H1 (cell line): ENCODE measurements around the gene VEZT. TPM values are rescaled to one million over a fixed set of nuclear protein-coding genes. Genes with fewer than 3 reads are reported as not detected.

Experiments
- CTCF ChIA-PET: fragments of 300-600 bp; sonication (Branson Sonifier 250); formaldehyde crosslinking; loops from one replicate; lab custom pipeline; 2021; ENCODE audit not compliant: partially characterized antibody; lab: Charles Lee
- POLR2A ChIA-PET: fragments of 300-600 bp; sonication (Branson Sonifier 250); formaldehyde crosslinking; loops from one replicate; lab custom pipeline; 2021; ENCODE audit warnings: inconsistent platforms; ENCODE audit not compliant: partially characterized antibody; lab: Charles Lee
- DNase-seq, 2 experiments: peaks; one replicate each; pipeline versions ENCODE4 v3.0.0 to v3.0.0-alpha.2; 2010 to 2022; ENCODE audit warnings: low spot score in 2 of 2, low read depth in 1 of 2, mixed read lengths in 1 of 2
- FAIRE-seq: peaks from 2 replicates; lab custom pipeline; 2011; peaks lifted over from hg19 to GRCh38; lab: Jason Lieb, UNC
- H2AFZ ChIP-seq: 2 replicates; pipeline ENCODE4 v1.8.1; 2012; ENCODE audit warnings: low read length, inconsistent platforms
- H2AK5ac ChIP-seq: 2 replicates; pipeline ENCODE4 v1.6.1; 2013; ENCODE audit warnings: low read depth, low read length
- H2BK120ac ChIP-seq: replicated peaks from 2 replicates; pipeline ENCODE3; 2013; ENCODE audit warnings: low read depth, low read length, inconsistent platforms
- H2BK12ac ChIP-seq: 2 replicates; pipeline ENCODE4 v1.6.1; 2013; ENCODE audit warnings: low read depth, low read length
- H2BK15ac ChIP-seq: 2 replicates; pipeline ENCODE4 v1.6.1; 2013; ENCODE audit warnings: low read length
- H2BK20ac ChIP-seq: 2 replicates; pipeline ENCODE4 v1.6.1; 2013; ENCODE audit warnings: low read length
- H2BK5ac ChIP-seq: 2 replicates; pipeline ENCODE4 v1.6.1; 2013; ENCODE audit warnings: low read depth, low read length
- H3K14ac ChIP-seq: 2 replicates; pipeline ENCODE4 v1.6.1; 2013; ENCODE audit warnings: inconsistent platforms; ENCODE audit not compliant: insufficient read length
- H3K18ac ChIP-seq: 2 replicates; pipeline ENCODE4 v1.6.1; 2013; ENCODE audit warnings: low read length; ENCODE audit errors: extremely low read depth
- H3K23ac ChIP-seq: 2 replicates; pipeline ENCODE4 v1.6.1; 2013; ENCODE audit warnings: inconsistent platforms; ENCODE audit not compliant: insufficient read length
- H3K23me2 ChIP-seq: 2 replicates; pipeline ENCODE4 v1.6.1; 2013; ENCODE audit warnings: low read depth, low read length
- H3K27ac ChIP-seq: 2 replicates; pipeline ENCODE4 v1.6.1; 2011; ENCODE audit warnings: low read depth, low read length, inconsistent platforms
- H3K27me3 ChIP-seq, 4 experiments: replicated peaks in 1 of 4; 1 replicate in 1 of 4; 2 replicates in 3 of 4; pipeline versions ENCODE4 v1.6.1 to v1.8.1; 2011 to 2013; ENCODE audit warnings: low read length in 3 of 4, mild to moderate bottlenecking in 3 of 4, inconsistent platforms in 2 of 4, mixed read lengths in 2 of 4, moderate library complexity in 1 of 4; ENCODE audit not compliant: control insufficient read depth in 3 of 4, insufficient read depth in 3 of 4; ENCODE audit errors: extremely low read depth in 1 of 4
- H3K36me3 ChIP-seq, 4 experiments: 2 replicates each; pipeline versions ENCODE4 v1.6.1 to v1.8.1; 2011 to 2013; ENCODE audit warnings: mild to moderate bottlenecking in 4 of 4, low read length in 3 of 4, moderate library complexity in 2 of 4, control low read depth in 1 of 4, inconsistent platforms in 1 of 4; ENCODE audit not compliant: insufficient read depth in 4 of 4, control insufficient read depth in 2 of 4
- H3K4ac ChIP-seq: replicated peaks from 2 replicates; pipeline ENCODE3; 2013; ENCODE audit warnings: low read length, low read depth, mixed read lengths, inconsistent platforms; ENCODE audit not compliant: insufficient read length
- H3K4me1 ChIP-seq, 4 experiments: replicated peaks in 1 of 4; 1 replicate in 1 of 4; 2 replicates in 3 of 4; pipeline versions ENCODE4 v1.6.1 to v1.8.1; 2011 to 2013; ENCODE audit warnings: low read length in 3 of 4, inconsistent platforms in 2 of 4, mixed read lengths in 1 of 4; ENCODE audit not compliant: insufficient read depth in 4 of 4, control insufficient read depth in 3 of 4
- H3K4me2 ChIP-seq, 2 experiments: 2 replicates each; pipeline versions ENCODE4 v1.6.1 to v1.8.1; 2011 to 2013; ENCODE audit warnings: low read depth in 2 of 2, low read length in 2 of 2, control low read depth in 1 of 2, inconsistent platforms in 1 of 2, mild to moderate bottlenecking in 1 of 2; ENCODE audit not compliant: insufficient read depth in 1 of 2
- H3K4me3 ChIP-seq, 4 experiments: fragments of 200-600, 300-600 bp in 1 of 4; sonication (generic), shearing (Covaris generic), sonication (Bioruptor Twin) in 1 of 4; 2 replicates each; pipeline versions ENCODE4 v1.5.1 to v1.8.1; 2011 to 2016; ENCODE audit warnings: low read length in 4 of 4, low read depth in 3 of 4, control low read depth in 2 of 4, inconsistent platforms in 2 of 4, mild to moderate bottlenecking in 2 of 4, mixed read lengths in 1 of 4, moderate library complexity in 1 of 4; ENCODE audit not compliant: insufficient read depth in 2 of 4; ENCODE audit errors: extremely low read depth in 1 of 4
- H3K56ac ChIP-seq: replicated peaks from 2 replicates; pipeline ENCODE3; 2013; ENCODE audit warnings: low read depth, mild to moderate bottlenecking, mixed read lengths, low read length, inconsistent platforms; ENCODE audit not compliant: insufficient read length
- H3K79me1 ChIP-seq: 2 replicates; pipeline ENCODE4 v1.6.1; 2013; ENCODE audit warnings: low read depth, low read length, control low read depth
- H3K79me2 ChIP-seq, 2 experiments: 2 replicates each; pipeline versions ENCODE4 v1.6.1 to v1.8.1; 2012 to 2013; ENCODE audit warnings: low read length in 2 of 2, mild to moderate bottlenecking in 2 of 2, inconsistent platforms in 1 of 2; ENCODE audit not compliant: insufficient read depth in 2 of 2, control insufficient read depth in 1 of 2
- H3K9ac ChIP-seq, 4 experiments: replicated peaks in 1 of 4; 1 replicate in 1 of 4; 2 replicates in 3 of 4; pipeline versions ENCODE4 v1.6.1 to v1.8.1; 2011 to 2013; ENCODE audit warnings: low read depth in 3 of 4, low read length in 3 of 4, control low read depth in 2 of 4, mild to moderate bottlenecking in 2 of 4, moderate library complexity in 2 of 4, inconsistent platforms in 1 of 4; ENCODE audit errors: extremely low read depth in 1 of 4
- H3K9me3 ChIP-seq, 2 experiments: 2 replicates each; pipeline versions ENCODE4 v1.6.1 to v1.8.1; 2012 to 2013; ENCODE audit warnings: mild to moderate bottlenecking in 2 of 2, moderate library complexity in 2 of 2, control low read depth in 1 of 2, inconsistent platforms in 1 of 2, low read depth in 1 of 2, low read length in 1 of 2, mixed read lengths in 1 of 2; ENCODE audit not compliant: insufficient read depth in 2 of 2
- H4K20me1 ChIP-seq, 2 experiments: replicated peaks in 1 of 2; 2 replicates each; pipeline versions ENCODE3 to v1.8.1; 2011 to 2013; ENCODE audit warnings: inconsistent platforms in 2 of 2, low read length in 2 of 2, mild to moderate bottlenecking in 1 of 2; ENCODE audit not compliant: insufficient read depth in 2 of 2, control insufficient read depth in 1 of 2
- H4K5ac ChIP-seq: 2 replicates; pipeline ENCODE4 v1.6.1; 2013; ENCODE audit warnings: low read length, low read depth, mixed read lengths, inconsistent platforms; ENCODE audit not compliant: insufficient read length
- H4K8ac ChIP-seq: 2 replicates; pipeline ENCODE4 v1.8.0; 2013; ENCODE audit warnings: mild to moderate bottlenecking, moderate library complexity, low read length, inconsistent platforms; ENCODE audit not compliant: insufficient read depth; ENCODE audit errors: extremely low read depth
- H4K91ac ChIP-seq: replicated peaks from 2 replicates; pipeline ENCODE3; 2013; ENCODE audit warnings: low read length, mixed read lengths, inconsistent platforms; ENCODE audit not compliant: insufficient read length
- ATF2 ChIP-seq: IDR thresholded peaks from 2 replicates; pipeline ENCODE4 v1.6.1; 2012; ENCODE audit warnings: low read length, inconsistent platforms
- KDM4A ChIP-seq: IDR thresholded peaks from one replicate; pipeline ENCODE4 v1.7.1; 2012; ENCODE audit warnings: low read depth, mild to moderate bottlenecking, moderate library complexity, low read length, inconsistent platforms; ENCODE audit not compliant: severe bottlenecking
- KDM5A ChIP-seq: fragments of 200-600 bp; IDR thresholded peaks from 2 replicates; pipeline ENCODE4 v1.7.1; 2012; ENCODE audit warnings: mild to moderate bottlenecking, low read length, inconsistent platforms, mixed read lengths
- RNF2 ChIP-seq: fragments of 200-900, 300-1000 bp; sonication (generic); IDR thresholded peaks from 2 replicates; pipeline ENCODE4 v1.7.1; 2016; ENCODE audit warnings: borderline replicate concordance, low read depth, mild to moderate bottlenecking, antibody characterized with exemption, low read length; ENCODE audit not compliant: poor library complexity, severe bottlenecking; ENCODE audit errors: missing control alignments
- SP2 ChIP-seq: IDR thresholded peaks from 2 replicates; pipeline ENCODE4 v1.6.1; 2012; ENCODE audit warnings: mild to moderate bottlenecking, low read length, inconsistent platforms
- SP4 ChIP-seq: IDR thresholded peaks from 2 replicates; pipeline ENCODE4 v1.6.1; 2012; ENCODE audit warnings: low read length, inconsistent platforms
- YY1 ChIP-seq: IDR thresholded peaks from 2 replicates; pipeline ENCODE4 v1.6.1; 2011; ENCODE audit warnings: low read depth, mild to moderate bottlenecking, low read length
- ZNF274 ChIP-seq: IDR thresholded peaks from 2 replicates; pipeline ENCODE4 v1.7.0; 2012; ENCODE audit warnings: low read length, borderline replicate concordance; ENCODE audit errors: extremely low read depth
- WGBS, 2 experiments: shearing (Covaris generic) in 1 of 2; methylation state at CpG; one replicate each; pipeline versions ENCODE4 v1.1.6 to v1.1.7; 2013 to 2015; ENCODE audit warnings: low lambda C conversion rate in 2 of 2, mixed read lengths in 2 of 2, inconsistent platforms in 1 of 2, low coverage in 1 of 2, missing lambda C conversion rate in 1 of 2; ENCODE audit not compliant: insufficient replicate concordance in 2 of 2, insufficient coverage in 1 of 2, insufficient read length in 1 of 2; ENCODE audit errors: extremely low coverage in 1 of 2, missing lambda C conversion rate in 1 of 2; 5-methylcytosine and 5-hydroxymethylcytosine counted together
- polyA plus RNA-seq, 7 experiments: library from polyadenylated mRNA; depleted of rRNA in 3 of 7; stranded (reverse) in 5 of 7; unstranded in 2 of 7; fragments of >200 nt in 5 of 7; fragments of 200-250 nt in 2 of 7; gene quantifications; 1 replicate in 5 of 7; 2 replicates in 1 of 7; 4 replicates in 1 of 7; pipeline versions ENCODE4 v1.2.1 to v1.2.3, GENCODE V29; 2011 to 2013; ENCODE audit warnings: missing spikeins in 2 of 7, mixed read lengths in 2 of 7
- total RNA-seq: library from RNA; stranded (reverse); fragmentation: NEBNext Ultra II Directional; extraction: Animal tissue kit (Norgen Biotek cat#: 25700); gene quantifications from 2 replicates; pipeline ENCODE4 v1.2.1, GENCODE V29; 2021

Gene VEZT
- total and polyA plus RNA-seq, 2 of the 8 experiments (the other 6 are each of a cell fraction or from before 2014, with no cell fraction given), result 44.0 to 56.1 TPM

DNA sequence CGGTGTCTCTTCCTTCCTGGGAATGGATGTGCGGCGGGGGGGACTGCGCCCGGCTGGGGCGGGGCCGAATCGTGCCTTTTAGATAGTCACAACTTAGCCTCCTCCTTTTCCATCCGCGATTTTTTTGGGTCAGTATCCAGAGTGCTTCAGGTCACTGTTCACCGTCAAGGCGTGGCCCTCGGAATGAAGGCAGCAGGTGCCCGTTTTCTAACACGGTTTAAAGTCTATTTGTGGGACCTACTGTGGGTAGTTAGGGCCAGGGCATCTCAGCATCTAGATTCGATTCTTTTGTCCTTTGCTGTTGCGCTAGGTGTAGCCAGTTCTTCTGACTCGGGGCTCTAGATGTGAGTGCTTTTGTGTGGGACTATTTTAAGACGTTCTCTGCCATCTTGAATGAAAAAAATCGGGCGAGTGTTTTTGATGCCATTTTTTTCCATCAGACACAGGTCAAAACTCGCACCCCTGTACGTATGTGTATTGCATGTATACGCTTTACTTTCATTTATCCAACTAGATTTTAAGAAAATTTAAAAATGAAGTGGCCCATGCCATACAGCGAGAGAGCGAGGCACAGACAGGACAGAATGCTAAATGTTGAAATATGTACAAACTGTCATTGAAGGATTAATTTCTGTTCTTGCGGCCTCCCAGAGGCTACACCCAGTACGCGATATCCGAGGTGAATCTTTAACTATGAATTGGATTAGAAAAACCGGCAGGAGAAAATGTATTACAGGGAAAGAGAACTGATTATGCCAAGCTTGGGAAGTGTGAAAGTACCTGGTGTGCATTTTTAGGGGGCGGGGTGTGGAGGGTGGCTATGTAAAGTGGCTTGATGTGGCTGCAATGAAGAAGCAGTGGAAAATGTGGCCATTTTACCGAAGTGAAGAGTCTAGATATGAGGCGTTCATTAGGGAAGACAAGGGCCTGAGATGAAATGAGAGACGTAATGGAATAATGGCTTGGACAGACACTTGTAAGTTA lies 835 bp downstream of the VEZT start:
- H4K8ac ChIP-seq, result peak overlapping the region; percentile 94; the same call in 1 of the 2 replicates
- peak overlapping the region; percentile 97 for H3K27ac ChIP-seq
- POLR2A ChIA-PET, result interaction anchor here (0.6 to 9.0 kb wide), 14 partner anchors 8 to 375 kb away, joined by 3 to 89 read pairs (median 6); no protein-coding TSS in a partner anchor
- peaks cover 4% of the 10 kb centered on the region; the same call in 1 of the 2 replicates for H3K79me1 ChIP-seq
- H4K5ac ChIP-seq, result peak overlapping the region; percentile 7
- no peak for DNase-seq
- H3K9me3 ChIP-seq, result no peaks in the 10 kb centered on the region
- no peak overlapping the region for H3K14ac ChIP-seq
- H2BK120ac ChIP-seq, result no peak overlapping the region
- FAIRE-seq, result no peak
- H2BK15ac ChIP-seq, result no peak overlapping the region
- H2BK20ac ChIP-seq, result no peak overlapping the region
- H3K9ac ChIP-seq, result peak overlapping the region; percentile 91 to 97 (median 94)
- WGBS, 2 experiments, result 5% methylated on average over 30 of the region's 35 CpGs; no CpG with 5 or more reads in 1 of the 2 experiments
- H2BK12ac ChIP-seq, result peak overlapping the region; percentile 72; the same call in 1 of the 2 replicates
- H4K20me1 ChIP-seq, result peaks cover 0 to 1% of the 10 kb centered on the region in 2 experiments
- no peak overlapping the region; the same call in 1 of the 2 replicates for H2AK5ac ChIP-seq
- CTCF ChIA-PET, result interaction anchor here (1.0 to 1.2 kb wide), 2 partner anchors 13 to 102 kb away, joined by 4 read pairs; no protein-coding TSS in a partner anchor
- H2BK5ac ChIP-seq, result peak overlapping the region; percentile 99
- peak overlapping the region; percentile 77 to 93 (median 86) for H3K4me3 ChIP-seq
- no peaks in the 10 kb centered on the region; a peak in 1 of 8 replicates for H3K36me3 ChIP-seq
- H2AFZ ChIP-seq, result 0 out of 2 replicates have a peak overlapping the region, but pooled peaks have one; percentile 86
- H3K4me2 ChIP-seq, result peak overlapping the region; percentile 78 to 90
- H3K56ac ChIP-seq, result peak overlapping the region; percentile 21
- no peaks in the 10 kb centered on the region for H3K27me3 ChIP-seq
- H3K18ac ChIP-seq, result peak overlapping the region; percentile 63; the same call in 1 of the 2 replicates
- peaks cover 0 to 9% (median 2%) of the 10 kb centered on the region in 4 experiments; a peak in 3 of 7 replicates for H3K4me1 ChIP-seq
- peaks cover 13 to 88% of the 10 kb centered on the region in 2 experiments for H3K79me2 ChIP-seq
- H3K23ac ChIP-seq, result no peak overlapping the region
- no peak overlapping the region for H4K91ac ChIP-seq
- peaks cover 7% of the 10 kb centered on the region for H3K23me2 ChIP-seq
- peak overlapping the region; percentile 75 for H3K4ac ChIP-seq
- TF ChIP-seq KDM4A (peak; percentile 9), SP4 (0 out of 2 replicates have a peak, but pooled peaks have one; percentile 10), YY1 (no peak; the same call in 1 of the 2 replicates), SP2 (no peak), ZNF274 (no peak), ATF2 (no peak), KDM5A (0 out of 2 replicates have a peak, but pooled peaks have one; percentile 16), RNF2 (no peak)
